ENCODE measurements around the gene ZNF30. TPM values are rescaled to one million over a fixed set of nuclear protein-coding genes. Genes with fewer than 3 reads are reported as not detected.

ZNF30 gene
- polyA plus RNA-seq, 3 donors: 0.13 to 1.7 (median 0.29) TPM

GRCh38 chr19:34994286-34994642 is 67.6 kb downstream of the ZNF30 start:
- WGBS (ENCODE audit: insufficient coverage): 39% methylated on average over 6 of the region's 9 CpGs
- no peaks in the 10 kb centered on the region for H3K79me2 ChIP-seq (ENCODE audit: insufficient read depth, low read length)
- TF ChIP-seq CTCF (IDR thresholded peaks at IDR 0.05): no peak
- H3K9me3 ChIP-seq (replicated peaks in 1 of 2; ENCODE audit: control insufficient read depth in 1 of 2, insufficient read depth in 1 of 2, low read length in 2 of 2): peaks cover 0 to 8% of the 10 kb centered on the region in 2 donors
- intact Hi-C loops (cut with micrococcal nuclease): no loop called here
- no peaks in the 10 kb centered on the region for H3K27me3 ChIP-seq (ENCODE audit: control insufficient read depth in 2 of 2, insufficient read depth in 2 of 2, low read length in 2 of 2)
- H3K9ac ChIP-seq (ENCODE audit: insufficient read depth, low read length, poor library complexity, severe bottlenecking): no peak overlapping the region
- H3K36me3 Mint-ChIP-seq: no peaks in the 10 kb centered on the region
- no peak overlapping the region for H3K27ac ChIP-seq (ENCODE audit: low read depth in 1 of 2, low read length in 2 of 2)
- peaks cover 0 to 8% (median 3%) of the 10 kb centered on the region in 7 donors for H3K9me3 Mint-ChIP-seq
- H3K36me3 ChIP-seq (replicated peaks in 1 of 2; ENCODE audit: control insufficient read depth in 1 of 2, insufficient read depth in 2 of 2, low read length in 2 of 2): no peaks in the 10 kb centered on the region
- H2AFZ ChIP-seq (ENCODE audit: insufficient read depth, low read depth, low read length, poor library complexity, severe bottlenecking): no peak overlapping the region
- H4K20me1 ChIP-seq (ENCODE audit: insufficient read depth, low read length): no peaks in the 10 kb centered on the region
- H3K4me3 ChIP-seq (replicated peaks in 1 of 3; ENCODE audit: low read depth in 2 of 3, low read length in 3 of 3): no peak overlapping the region
- H3K4me2 ChIP-seq (replicated peaks; ENCODE audit: extremely low read depth, low read length, poor library complexity, severe bottlenecking): no peak overlapping the region
- no peak for DNase-seq
- peaks cover 35 to 49% of the 10 kb centered on the region in 2 donors for H3K4me1 ChIP-seq (ENCODE audit: control insufficient read depth in 1 of 2, insufficient read depth in 2 of 2, low read length in 2 of 2)
- H3K4me3 Mint-ChIP-seq: no peak overlapping the region
- peaks cover 3 to 4% (median 3%) of the 10 kb centered on the region in 3 donors for H3K27me3 Mint-ChIP-seq (ENCODE audit: low read depth in 3 of 3)
- no peak overlapping the region for H3K27ac Mint-ChIP-seq
- H3K4me1 Mint-ChIP-seq: peaks cover 43% of the 10 kb centered on the region

Other genes with a start within 250 kb of the ZNF30 start
- under 1 TPM in 1 of 3 donors, not detected in 2; 0.05 TPM for gene SCGB2B2, start 249.7 kb upstream of the ZNF30 start, polyA plus RNA-seq
- 1 to 10 TPM; 3.2 to 9.0 (median 4.4) TPM for gene ZNF302, start 249.2 kb upstream of the ZNF30 start, polyA plus RNA-seq
- 1 to 10 TPM; 2.3 to 5.7 (median 3.0) TPM for gene ZNF181, start 192.7 kb upstream of the ZNF30 start, polyA plus RNA-seq
- under 1 TPM; 0.85 to 0.99 (median 0.91) TPM for gene ZNF599, start 153.7 kb upstream of the ZNF30 start, polyA plus RNA-seq
- gene ZNF792, start 37.3 kb downstream of the ZNF30 start, polyA plus RNA-seq: 1 to 10 TPM; 1.3 to 3.3 (median 1.7) TPM
- 10 to 100 TPM in 2 of 3 donors, 1 to 10 TPM in 1; 9.3 to 73.9 (median 15.1) TPM for gene GRAMD1A, start 73.4 kb downstream of the ZNF30 start, polyA plus RNA-seq
- under 1 TPM in 2 of 3 donors, not detected in 1; 0.08 to 0.68 TPM for gene SCN1B, start 103.6 kb downstream of the ZNF30 start, polyA plus RNA-seq
- under 1 TPM in 1 of 3 donors, not detected in 2; 0.05 TPM for gene HPN, start 114.8 kb downstream of the ZNF30 start, polyA plus RNA-seq
- not detected for gene FXYD3, start 188.9 kb downstream of the ZNF30 start, polyA plus RNA-seq
- 1 to 10 TPM in 1 of 3 donors, not detected in 2; 1.1 TPM for gene LGI4, start 208.2 kb downstream of the ZNF30 start, polyA plus RNA-seq
- under 1 TPM in 2 of 3 donors, not detected in 1; 0.25 to 0.74 TPM for gene FXYD1, start 211.9 kb downstream of the ZNF30 start, polyA plus RNA-seq
- gene FXYD7, start 216.4 kb downstream of the ZNF30 start, polyA plus RNA-seq: under 1 TPM in 1 of 3 donors, not detected in 2; 0.16 TPM
- 100 to 1,000 TPM; 204 to 673 (median 312) TPM for gene FXYD5, start 227.8 kb downstream of the ZNF30 start, polyA plus RNA-seq

All from CD14-positive monocyte (primary cell).